Smooth muscle cell of trachea (primary cell): ENCODE measurements around the gene TRAPPC3. TPM values are rescaled to one million over a fixed set of nuclear protein-coding genes. Genes with fewer than 3 reads are reported as not detected.

Experiments used
- total RNA-seq: library from RNA; depleted of rRNA; stranded (reverse); fragments of >200 nt; gene quantifications from 2 replicates; pipeline ENCODE4 v1.2.1, GENCODE V29; 2014

The TRAPPC3 gene
- 85.0 and 113 TPM in 2 replicates for total RNA-seq

GRCh38 chr1:36149237-36149972, at the start of gene TRAPPC3:
Gene TRAPPC3, minus strand, starts transcription at chr1:36149486. Its CDS starts 108 bp downstream, at chr1:36149378.

GRCh38 chr1:36155408-36156328, 6.4 kb upstream of the TRAPPC3 start, which contains the start of gene MAP7D1:
Gene MAP7D1, plus strand, starts transcription at chr1:36156160. Its CDS starts 258 bp downstream, at chr1:36156418.

DNA sequence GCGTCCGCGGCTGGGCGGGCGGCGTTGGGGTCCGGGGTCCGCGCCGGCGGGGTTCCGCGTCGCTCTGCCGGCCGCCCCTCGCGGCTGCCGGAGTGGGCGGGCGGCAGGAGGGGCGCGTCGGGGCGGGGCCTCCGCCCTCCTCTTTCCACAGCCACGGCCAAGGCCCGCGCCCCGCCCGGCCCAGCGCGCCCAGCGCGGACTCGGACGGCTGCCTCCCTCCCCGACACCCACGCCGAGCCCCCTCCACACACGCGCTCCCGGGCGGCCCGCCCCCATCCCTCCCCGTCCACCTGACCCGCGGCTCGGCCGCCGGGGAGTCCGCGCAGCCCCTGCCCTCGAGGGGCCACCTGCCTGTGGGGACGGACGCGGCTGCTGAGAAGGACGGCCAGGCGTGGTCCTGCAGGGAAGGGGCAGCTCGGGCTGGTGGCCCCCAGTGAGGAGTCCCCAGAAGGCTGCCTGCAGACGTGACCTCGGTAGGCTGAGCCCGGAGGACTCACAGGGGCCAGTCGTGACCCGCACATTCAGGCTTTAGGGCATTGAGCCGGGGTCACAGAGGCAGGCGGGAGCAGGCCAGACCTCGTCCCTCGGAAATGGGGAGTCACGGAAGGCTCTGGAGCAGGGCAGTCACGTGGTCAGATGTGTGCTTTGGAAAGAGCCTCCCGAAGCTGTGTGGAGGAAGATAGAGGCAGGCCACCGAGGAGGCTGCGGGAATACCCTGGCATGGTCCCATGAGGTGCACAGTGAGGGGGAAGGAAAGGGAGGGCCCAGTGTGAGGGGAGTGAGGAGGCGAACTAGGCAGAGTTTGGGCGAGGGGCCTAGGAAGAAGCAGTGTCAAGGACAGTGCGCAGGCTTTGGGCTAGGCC, 23.9 kb downstream of the TRAPPC3 start, which contains the start of gene COL8A2:
Gene COL8A2, minus strand, starts transcription at position 94 of the 863 bp plus-strand sequence. CDS start 24,980 bp downstream, outside the sequence.

DNA sequence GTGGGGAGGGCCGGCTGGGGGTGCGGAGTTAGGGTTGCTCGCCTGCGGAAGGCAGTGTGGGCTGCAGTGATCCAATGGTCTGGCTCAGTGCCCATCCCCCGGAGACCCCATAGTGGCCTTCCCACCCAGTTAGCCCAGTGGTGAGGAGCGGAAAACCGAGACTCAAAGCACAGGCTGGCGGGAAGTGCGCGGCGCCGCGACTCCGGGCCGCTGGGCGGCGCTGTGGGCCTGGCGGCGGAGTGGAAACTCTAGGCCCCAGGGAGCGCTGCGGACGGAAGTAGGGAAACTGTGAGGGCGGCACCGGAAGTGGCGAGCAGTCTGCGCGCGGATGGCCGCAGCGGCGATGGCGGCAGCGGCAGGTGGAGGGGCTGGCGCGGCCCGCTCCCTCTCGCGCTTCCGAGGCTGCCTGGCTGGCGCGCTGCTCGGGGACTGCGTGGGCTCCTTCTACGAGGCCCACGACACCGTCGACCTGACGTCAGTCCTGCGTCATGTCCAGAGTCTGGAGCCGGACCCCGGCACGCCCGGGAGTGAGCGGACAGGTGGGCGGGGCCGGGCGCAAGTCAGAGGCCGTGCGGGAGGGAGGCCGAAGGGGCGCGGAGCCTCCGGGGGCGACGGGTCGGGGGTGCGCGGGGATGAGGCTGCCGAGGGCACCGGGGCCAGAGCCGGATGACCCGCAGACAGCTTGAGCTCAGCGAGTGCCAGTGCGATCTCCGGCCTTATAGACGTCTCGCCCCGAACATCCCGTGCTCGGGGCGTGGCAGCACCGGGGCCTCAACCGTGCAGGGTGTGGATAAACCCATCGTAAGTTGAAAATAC, 60.5 kb downstream of the TRAPPC3 start, which contains the start of gene ADPRS:
Gene ADPRS, plus strand, starts transcription at position 316 of the 816 bp plus-strand sequence. Its CDS starts 13 bp downstream, at position 329.

Other genes with a start within 250 kb of the TRAPPC3 start
- gene AGO3, start 218.4 kb downstream of the TRAPPC3 start, total RNA-seq: 17.7 and 17.9 TPM in 2 replicates
- gene TEKT2, start 65.4 kb downstream of the TRAPPC3 start, total RNA-seq: 0.15 and 0.33 TPM in 2 replicates
- gene ADPRS, start 60.6 kb downstream of the TRAPPC3 start, total RNA-seq: 26.5 and 27.6 TPM in 2 replicates
- 10.8 and 24.3 TPM in 2 replicates for gene COL8A2, start 24.3 kb downstream of the TRAPPC3 start, total RNA-seq
- 96.4 and 124 TPM in 2 replicates for gene MAP7D1, start 6.7 kb upstream of the TRAPPC3 start, total RNA-seq
- gene THRAP3, start 75.0 kb upstream of the TRAPPC3 start, total RNA-seq: 114 and 128 TPM in 2 replicates
- gene SH3D21, start 156.9 kb upstream of the TRAPPC3 start, total RNA-seq: 4.7 and 8.1 TPM in 2 replicates
- 225 and 335 TPM in 2 replicates for gene EVA1B, start 174.2 kb upstream of the TRAPPC3 start, total RNA-seq
- gene STK40, start 236.4 kb upstream of the TRAPPC3 start, total RNA-seq: 15.6 and 16.7 TPM in 2 replicates
- gene LSM10, start 248.4 kb upstream of the TRAPPC3 start, total RNA-seq: 13.8 and 13.9 TPM in 2 replicates